ENCODE results near the gene MED4. TPM values are rescaled to one million over a fixed set of nuclear protein-coding genes. Genes with fewer than 3 reads are reported as not detected.
"Not testable (repeated sequence)": the region's sequence is repeated elsewhere in the genome, so short reads cannot be mapped to it uniquely, and the experiment has no call there.

Gene MED4
- total RNA-seq, 1 donor from 2014 or later = 46.6 TPM

GRCh38 chr13:48094404-48094780, 512 bp downstream of the MED4 start:
- DNase-seq (ENCODE audit: low read depth) = no peak

GRCh38 chr13:48093588-48093987, 1.3 kb downstream of the MED4 start:
- no peak for DNase-seq (ENCODE audit: low read depth)

GRCh38 chr13:48086272-48086671, 8.6 kb downstream of the MED4 start:
- DNase-seq (ENCODE audit: low read depth) = no peak

- DNase-seq (ENCODE audit: low read depth) = no peak
Observed at GRCh38 chr13:48081739-48082138, 13.2 kb downstream of the MED4 start.

GRCh38 chr13:48078251-48078656, 16.6 kb downstream of the MED4 start:
- DNase-seq (ENCODE audit: low read depth) = peak; percentile 53

- no peak for DNase-seq (ENCODE audit: low read depth)
Observed at GRCh38 chr13:48074006-48074405, 20.9 kb downstream of the MED4 start.

GRCh38 chr13:48072787-48073186, 22.1 kb downstream of the MED4 start:
- no peak for DNase-seq (ENCODE audit: low read depth)

GRCh38 chr13:48072304-48072703, 22.6 kb downstream of the MED4 start:
- DNase-seq (ENCODE audit: low read depth) = no peak

- DNase-seq (ENCODE audit: low read depth) = no peak
Observed at GRCh38 chr13:48070942-48071341, 24.0 kb downstream of the MED4 start.

- peak; percentile 11 for DNase-seq (ENCODE audit: low read depth)
Observed at GRCh38 chr13:48069573-48069972, 25.3 kb downstream of the MED4 start.

- DNase-seq (ENCODE audit: low read depth) = no peak
Observed at GRCh38 chr13:48068952-48069351, 26.0 kb downstream of the MED4 start.

GRCh38 chr13:48068036-48068435, 26.9 kb downstream of the MED4 start:
- DNase-seq (ENCODE audit: low read depth) = no peak

GRCh38 chr13:48066310-48066989, 28.5 kb downstream of the MED4 start:
- no peak for DNase-seq (ENCODE audit: low read depth)

GRCh38 chr13:48059951-48060350, 35.0 kb downstream of the MED4 start:
- DNase-seq (ENCODE audit: low read depth) = not testable (repeated sequence)

- not testable (repeated sequence) for DNase-seq (ENCODE audit: low read depth)
Observed at GRCh38 chr13:48058536-48058935, 36.4 kb downstream of the MED4 start.

GRCh38 chr13:48055712-48056111, 39.2 kb downstream of the MED4 start:
- DNase-seq (ENCODE audit: low read depth) = no peak

- DNase-seq (ENCODE audit: low read depth) = no peak
Observed at GRCh38 chr13:48054601-48055000, 40.3 kb downstream of the MED4 start.

GRCh38 chr13:48050550-48050949, 44.4 kb downstream of the MED4 start:
- no peak for DNase-seq (ENCODE audit: low read depth)

GRCh38 chr13:48043789-48044503, 51.0 kb downstream of the MED4 start:
- DNase-seq (ENCODE audit: low read depth) = peak; percentile 34

- no peak for DNase-seq (ENCODE audit: low read depth)
Observed at GRCh38 chr13:48042894-48043293, 52.0 kb downstream of the MED4 start.

GRCh38 chr13:48040896-48041295, 54.0 kb downstream of the MED4 start:
- DNase-seq (ENCODE audit: low read depth) = no peak

- no peak for DNase-seq (ENCODE audit: low read depth)
Observed at GRCh38 chr13:48040049-48040448, 54.9 kb downstream of the MED4 start.

- DNase-seq (ENCODE audit: low read depth) = no peak
Observed at GRCh38 chr13:48038761-48039160, 56.1 kb downstream of the MED4 start.
